MCF 10A (cell line): Measurements from ENCODE around the gene CDKL5. TPM values are rescaled to one million over a fixed set of nuclear protein-coding genes. Genes with fewer than 3 reads are reported as not detected.

Experiments used
- BruUV-seq: library from RNA; stranded (reverse); fragments of 400-500 nt; replicated peaks from 2 replicates; lab custom pipeline; 2021; lab: Mats Ljungman, UMichigan
- CTCF ChIA-PET: fragments of 300-600 bp; sonication (Branson Sonifier 250); formaldehyde crosslinking; extraction: SDS; loops from one replicate; lab custom pipeline; 2021; ENCODE audit warnings: antibody characterized with exemption, inconsistent platforms; lab: Yijun Ruan, JAX
- POLR2A ChIA-PET: fragments of 300-600, 350-650 bp; sonication (Branson Sonifier 250); formaldehyde crosslinking; extraction: SDS; loops from one replicate; lab custom pipeline; 2020; ENCODE audit warnings: antibody characterized with exemption, inconsistent platforms; lab: Yijun Ruan, JAX
- DNase-seq: peaks from one replicate; pipeline ENCODE4 v3.0.0-alpha.2; 2018; ENCODE audit not compliant: unreplicated experiment
- H3K27ac Mint-ChIP-seq: one replicate; pipeline ENCODE4 v1.8.0; 2022; ENCODE audit warnings: mild to moderate bottlenecking, low read depth, mixed read lengths; ENCODE audit not compliant: unreplicated experiment
- H3K27me3 Mint-ChIP-seq: one replicate; pipeline ENCODE4 v1.8.0; 2022; ENCODE audit warnings: mixed read lengths; ENCODE audit not compliant: insufficient read depth, unreplicated experiment
- H3K36me3 Mint-ChIP-seq: one replicate; pipeline ENCODE4 v1.8.0; 2022; ENCODE audit warnings: mild to moderate bottlenecking, moderate library complexity, mixed read lengths; ENCODE audit not compliant: insufficient read depth, unreplicated experiment
- H3K4me1 Mint-ChIP-seq: one replicate; pipeline ENCODE4 v1.8.0; 2022; ENCODE audit warnings: mixed read lengths; ENCODE audit not compliant: insufficient read depth, unreplicated experiment
- H3K4me3 Mint-ChIP-seq: one replicate; pipeline ENCODE4 v1.8.0; 2022; ENCODE audit warnings: mild to moderate bottlenecking, moderate library complexity, mixed read lengths; ENCODE audit not compliant: unreplicated experiment
- H3K9me3 Mint-ChIP-seq: one replicate; pipeline ENCODE4 v1.8.0; 2022; ENCODE audit warnings: mixed read lengths; ENCODE audit not compliant: unreplicated experiment
- intact Hi-C: fragments of 100-400 bp; cut with micrococcal nuclease; formaldehyde crosslinking; loops from 2 replicates; pipeline ENCODE4 v1.14.1; 2022
- total RNA-seq: library from RNA; stranded (reverse); gene quantifications from 2 replicates; pipeline ENCODE4 v1.2.3, GENCODE V29; 2022
- TF ChIP-seq, protein P1 (sequence below): fragments of 200-600 bp; IDR thresholded peaks from one replicate; pipeline ENCODE4 v1.8.0; 2022; ENCODE audit warnings: antibody characterized with exemption, mild to moderate bottlenecking; ENCODE audit not compliant: unreplicated experiment

CDKL5 gene
- total RNA-seq, 1 experiment from 2014 or later = 8.2 TPM

- CTCF ChIA-PET = no interaction called here
- intact Hi-C loops = no loop called here
- TF ChIP-seq, protein P1, sequence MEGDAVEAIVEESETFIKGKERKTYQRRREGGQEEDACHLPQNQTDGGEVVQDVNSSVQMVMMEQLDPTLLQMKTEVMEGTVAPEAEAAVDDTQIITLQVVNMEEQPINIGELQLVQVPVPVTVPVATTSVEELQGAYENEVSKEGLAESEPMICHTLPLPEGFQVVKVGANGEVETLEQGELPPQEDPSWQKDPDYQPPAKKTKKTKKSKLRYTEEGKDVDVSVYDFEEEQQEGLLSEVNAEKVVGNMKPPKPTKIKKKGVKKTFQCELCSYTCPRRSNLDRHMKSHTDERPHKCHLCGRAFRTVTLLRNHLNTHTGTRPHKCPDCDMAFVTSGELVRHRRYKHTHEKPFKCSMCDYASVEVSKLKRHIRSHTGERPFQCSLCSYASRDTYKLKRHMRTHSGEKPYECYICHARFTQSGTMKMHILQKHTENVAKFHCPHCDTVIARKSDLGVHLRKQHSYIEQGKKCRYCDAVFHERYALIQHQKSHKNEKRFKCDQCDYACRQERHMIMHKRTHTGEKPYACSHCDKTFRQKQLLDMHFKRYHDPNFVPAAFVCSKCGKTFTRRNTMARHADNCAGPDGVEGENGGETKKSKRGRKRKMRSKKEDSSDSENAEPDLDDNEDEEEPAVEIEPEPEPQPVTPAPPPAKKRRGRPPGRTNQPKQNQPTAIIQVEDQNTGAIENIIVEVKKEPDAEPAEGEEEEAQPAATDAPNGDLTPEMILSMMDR = no peak
- DNase-seq = no peak
- BruUV-seq = no TSS peak
- Mint-ChIP-seq H3K27ac (no peak overlapping the region), H3K27me3 (no peaks in the 10 kb centered on the region), H3K4me3 (no peak overlapping the region), H3K36me3 (no peaks in the 10 kb centered on the region), H3K9me3 (no peaks in the 10 kb centered on the region), H3K4me1 (no peaks in the 10 kb centered on the region)
- POLR2A ChIA-PET = no interaction called here
These were observed 111.7 kb downstream of the CDKL5 start for GRCh38 chrX:18537068-18537467.

GRCh38 chrX:18537524-18537923 lies 112.1 kb downstream of the CDKL5 start:
- Mint-ChIP-seq H3K36me3 (no peaks in the 10 kb centered on the region), H3K27me3 (no peaks in the 10 kb centered on the region), H3K4me3 (no peak overlapping the region), H3K27ac (no peak overlapping the region), H3K9me3 (no peaks in the 10 kb centered on the region), H3K4me1 (no peaks in the 10 kb centered on the region)
- TF ChIP-seq, protein P1 = no peak
- ChIA-PET POLR2A (no interaction called here), CTCF (no interaction called here)
- DNase-seq = no peak
- intact Hi-C loops = no loop called here
- no TSS peak for BruUV-seq

- DNase-seq = no peak
- H3K4me1 Mint-ChIP-seq = no peaks in the 10 kb centered on the region
- TF ChIP-seq, protein P1 = no peak
- intact Hi-C loops = no loop called here
- no peak overlapping the region for H3K4me3 Mint-ChIP-seq
- H3K27ac Mint-ChIP-seq = no peak overlapping the region
- H3K36me3 Mint-ChIP-seq = no peaks in the 10 kb centered on the region
- H3K9me3 Mint-ChIP-seq = no peaks in the 10 kb centered on the region
- POLR2A ChIA-PET = interaction anchor here (0.6 kb wide), 1 partner anchor 10 kb away, joined by 3 read pairs; no protein-coding TSS in a partner anchor
- CTCF ChIA-PET = interaction anchor here (0.6 kb wide), 1 partner anchor 147 kb away, joined by 5 read pairs; no protein-coding TSS in a partner anchor
- H3K27me3 Mint-ChIP-seq = no peaks in the 10 kb centered on the region
- no TSS peak for BruUV-seq
These were observed 116.7 kb downstream of the CDKL5 start for GRCh38 chrX:18542131-18542530.

- BruUV-seq = no TSS peak
- TF ChIP-seq, protein P1 = no peak
- no peak overlapping the region for H3K27ac Mint-ChIP-seq
- POLR2A ChIA-PET = interaction anchor here (0.7 kb wide), 1 partner anchor 498 kb away, joined by 3 read pairs; no protein-coding TSS in a partner anchor
- H3K36me3 Mint-ChIP-seq = no peaks in the 10 kb centered on the region
- H3K27me3 Mint-ChIP-seq = no peaks in the 10 kb centered on the region
- DNase-seq = no peak
- H3K4me1 Mint-ChIP-seq = no peaks in the 10 kb centered on the region
- intact Hi-C loops = no loop called here
- no peak overlapping the region for H3K4me3 Mint-ChIP-seq
- CTCF ChIA-PET = no interaction called here
- no peaks in the 10 kb centered on the region for H3K9me3 Mint-ChIP-seq
These were observed 117.5 kb downstream of the CDKL5 start for GRCh38 chrX:18542905-18543304.
